DMS153 treated with DMSO at 0.1 percent for 48 hours (cell line): Measurements from ENCODE around the gene PLA1A.
A peak's percentile ranks its signal among the peaks of the same experiment; 100 is the strongest.
"Not testable (repeated sequence)": the region's sequence is repeated elsewhere in the genome, so short reads cannot be mapped to it uniquely, and the experiment has no call there.

Experiments used
- DNase-seq: peaks from one replicate; lab custom pipeline; 2025; ENCODE audit not compliant: unreplicated experiment; lab: John Stamatoyannopoulos, UW

PLA1A gene

GRCh38 chr3:119660474-119661440 is 63.1 kb downstream of the PLA1A start, which contains the start of gene POPDC2:
POPDC2 (minus strand) TSS chr3:119660589; CDS start chr3:119660423, 166 bp downstream.
- DNase-seq: no peak

- no peak for DNase-seq
These were observed 65.1 kb downstream of the PLA1A start for GRCh38 chr3:119662604-119663373.

- DNase-seq: no peak
These were observed 66.2 kb downstream of the PLA1A start for GRCh38 chr3:119663885-119664284.

- no peak for DNase-seq
These were observed 66.7 kb downstream of the PLA1A start for GRCh38 chr3:119664370-119664769.

- no peak for DNase-seq
These were observed 67.2 kb downstream of the PLA1A start for GRCh38 chr3:119664850-119665379.

- no peak for DNase-seq
These were observed 68.4 kb downstream of the PLA1A start for GRCh38 chr3:119665954-119666559.

- no peak for DNase-seq
These were observed 72.4 kb downstream of the PLA1A start for GRCh38 chr3:119669906-119670570.

GRCh38 chr3:119672776-119673175 is 75.1 kb downstream of the PLA1A start:
- DNase-seq: no peak

- DNase-seq: no peak
These were observed 76.2 kb downstream of the PLA1A start for GRCh38 chr3:119673875-119674274.

- DNase-seq: no peak
These were observed 77.6 kb downstream of the PLA1A start for GRCh38 chr3:119675188-119675874.

GRCh38 chr3:119676020-119676419 is 78.3 kb downstream of the PLA1A start:
- DNase-seq: no peak

GRCh38 chr3:119676771-119677640 is 79.3 kb downstream of the PLA1A start, which contains the start of gene COX17:
COX17 (minus strand) TSS chr3:119677406; CDS start chr3:119677310, 96 bp downstream.
- peak; percentile 93 for DNase-seq

GRCh38 chr3:119677641-119677934 is 79.9 kb downstream of the PLA1A start:
- no peak for DNase-seq

GRCh38 chr3:119678209-119678608 is 80.5 kb downstream of the PLA1A start:
- DNase-seq: not testable (repeated sequence)
